IMR-90 (cell line): ENCODE data around the gene MAP2K6. TPM values are rescaled to one million over a fixed set of nuclear protein-coding genes. Genes with fewer than 3 reads are reported as not detected.

ENCODE experiments used
- ATAC-seq: fragments of 200-7000 bp; cut with Tn5 transposase; 2 replicates; pipeline ENCODE4 v1.9.1; 2020; ENCODE audit warnings: low read depth, mild to moderate bottlenecking, moderate library complexity
- BruUV-seq: library from RNA; stranded (reverse); fragments of 400-500 nt; replicated peaks from 2 replicates; lab custom pipeline; 2021; lab: Mats Ljungman, UMichigan
- CTCF ChIA-PET: fragments of 300-600 bp; formaldehyde crosslinking; extraction: SDS; loops from one replicate; lab custom pipeline; 2021; ENCODE audit warnings: antibody characterized with exemption; lab: Yijun Ruan, JAX
- POLR2A ChIA-PET: fragments of 300-600 bp; sonication (Branson Sonifier 250); formaldehyde crosslinking; loops from one replicate; lab custom pipeline; 2022; ENCODE audit warnings: antibody characterized with exemption; ENCODE audit not compliant: unreplicated experiment; lab: Charles Lee
- DNase-seq: peaks from one replicate; pipeline ENCODE4 v3.0.0; 2013
- H2AFZ ChIP-seq: replicated peaks from 2 replicates; pipeline ENCODE3; 2013; ENCODE audit warnings: low read length, mild to moderate bottlenecking; ENCODE audit not compliant: poor library complexity
- H2AK5ac ChIP-seq: 2 replicates; pipeline ENCODE4 v1.6.1; 2013; ENCODE audit warnings: low read depth, low read length, inconsistent platforms
- H2AK9ac ChIP-seq: replicated peaks from 2 replicates; pipeline ENCODE3; 2013; ENCODE audit warnings: mild to moderate bottlenecking, low read depth, low read length, moderate library complexity; ENCODE audit not compliant: poor library complexity
- H2BK120ac ChIP-seq: 2 replicates; pipeline ENCODE4 v1.6.1; 2013; ENCODE audit warnings: low read depth, low read length, inconsistent platforms
- H2BK15ac ChIP-seq: 3 replicates; pipeline ENCODE4 v1.6.1; 2013; ENCODE audit warnings: low read depth, low read length, inconsistent platforms
- H2BK20ac ChIP-seq: 2 replicates; pipeline ENCODE4 v1.6.1; 2013; ENCODE audit warnings: low read depth, mild to moderate bottlenecking, inconsistent platforms, low read length, moderate library complexity
- H2BK5ac ChIP-seq: 2 replicates; pipeline ENCODE4 v1.6.1; 2013; ENCODE audit warnings: mild to moderate bottlenecking, low read depth, low read length, inconsistent platforms; ENCODE audit not compliant: poor library complexity, severe bottlenecking
- H3K14ac ChIP-seq: replicated peaks from 2 replicates; pipeline ENCODE4 v1.6.1; 2013; ENCODE audit warnings: low read depth, low read length, inconsistent platforms
- H3K18ac ChIP-seq: 2 replicates; pipeline ENCODE4 v1.6.1; 2013; ENCODE audit warnings: low read depth, low read length, control low read depth
- H3K23ac ChIP-seq: 2 replicates; pipeline ENCODE4 v1.6.1; 2013; ENCODE audit warnings: low read depth, low read length, inconsistent platforms
- H3K27ac ChIP-seq: 2 replicates; pipeline ENCODE4 v1.5.1; 2013; ENCODE audit warnings: mild to moderate bottlenecking, control low read depth, low read length; ENCODE audit not compliant: insufficient read depth
- H3K27me3 ChIP-seq: 2 replicates; pipeline ENCODE4 v1.6.1; 2013; ENCODE audit warnings: low read length; ENCODE audit not compliant: control insufficient read depth, insufficient read depth
- H3K36me3 ChIP-seq: 2 replicates; pipeline ENCODE4 v1.6.1; 2013; ENCODE audit warnings: low read length, mixed read lengths; ENCODE audit not compliant: control insufficient read depth, insufficient read depth
- H3K4ac ChIP-seq: 2 replicates; pipeline ENCODE4 v1.6.1; 2013; ENCODE audit warnings: low read depth, low read length, inconsistent platforms
- H3K4me1 ChIP-seq: 2 replicates; pipeline ENCODE4 v1.6.1; 2013; ENCODE audit warnings: low read length, mixed read lengths; ENCODE audit not compliant: control insufficient read depth, insufficient read depth
- H3K4me2 ChIP-seq: 2 replicates; pipeline ENCODE4 v1.6.1; 2013; ENCODE audit warnings: low read depth, mild to moderate bottlenecking, control low read depth, low read length, moderate library complexity
- H3K4me3 ChIP-seq: 2 replicates; pipeline ENCODE4 v1.5.1; 2013; ENCODE audit warnings: low read depth, mild to moderate bottlenecking, control low read depth, low read length, moderate library complexity; ENCODE audit not compliant: insufficient read depth
- H3K56ac ChIP-seq: 2 replicates; pipeline ENCODE4 v1.6.1; 2013; ENCODE audit warnings: low read length, inconsistent platforms; ENCODE audit not compliant: insufficient read depth; ENCODE audit errors: extremely low read depth
- H3K79me1 ChIP-seq, 2 experiments: 2 replicates each; pipeline ENCODE4 v1.6.1; 2013; ENCODE audit warnings: low read length in 2 of 2, inconsistent platforms in 1 of 2, low read depth in 1 of 2
- H3K9ac ChIP-seq: 2 replicates; pipeline ENCODE4 v1.6.1; 2013; ENCODE audit warnings: low read depth, low read length, control low read depth
- H3K9me1 ChIP-seq: 2 replicates; pipeline ENCODE4 v1.6.1; 2013; ENCODE audit warnings: low read length, inconsistent platforms; ENCODE audit not compliant: insufficient read depth
- H3K9me3 ChIP-seq: 2 replicates; pipeline ENCODE4 v1.6.1; 2013; ENCODE audit warnings: low read length; ENCODE audit not compliant: control insufficient read depth, insufficient read depth
- H4K20me1 ChIP-seq: 2 replicates; pipeline ENCODE4 v1.6.1; 2013; ENCODE audit warnings: low read length, inconsistent platforms; ENCODE audit not compliant: insufficient read depth
- H4K5ac ChIP-seq: 2 replicates; pipeline ENCODE4 v1.6.1; 2013; ENCODE audit warnings: mild to moderate bottlenecking, low read depth, low read length, control low read depth
- H4K8ac ChIP-seq, 2 experiments: 2 replicates each; pipeline ENCODE4 v1.6.1; 2013; ENCODE audit warnings: low read depth in 2 of 2, low read length in 2 of 2, control low read depth in 1 of 2, inconsistent platforms in 1 of 2
- H4K91ac ChIP-seq: 2 replicates; pipeline ENCODE4 v1.6.1; 2013; ENCODE audit warnings: low read depth, low read length, inconsistent platforms; ENCODE audit not compliant: insufficient read depth
- CEBPB ChIP-seq: IDR thresholded peaks from 2 replicates; pipeline ENCODE4 v1.6.1; 2012; ENCODE audit warnings: low read depth, low read length, improper control_type of control experiment
- CHD1 ChIP-seq: IDR thresholded peaks from 2 replicates; pipeline ENCODE4 v1.6.1; 2012; ENCODE audit warnings: low read depth, low read length, improper control_type of control experiment
- FOS ChIP-seq: fragments of 150-350 bp; IDR thresholded peaks from 2 replicates; pipeline ENCODE4 v1.6.1; 2016; ENCODE audit warnings: low read depth, low read length
- MAFK ChIP-seq: IDR thresholded peaks from 2 replicates; pipeline ENCODE4 v1.6.1; 2012; ENCODE audit warnings: low read depth, low read length, improper control_type of control experiment
- MAZ ChIP-seq: IDR thresholded peaks from 2 replicates; pipeline ENCODE4 v1.6.1; 2012; ENCODE audit warnings: low read depth, mild to moderate bottlenecking, low read length, improper control_type of control experiment, moderate library complexity, borderline replicate concordance
- MXI1 ChIP-seq: IDR thresholded peaks from 2 replicates; pipeline ENCODE4 v1.6.1; 2012; ENCODE audit warnings: low read depth, mild to moderate bottlenecking, low read length, moderate library complexity, borderline replicate concordance
- NFE2L2 ChIP-seq: fragments of 150-350 bp; IDR thresholded peaks from 2 replicates; pipeline ENCODE4 v1.6.1; 2016; ENCODE audit warnings: low read depth, mild to moderate bottlenecking, low read length
- RAD21 ChIP-seq: IDR thresholded peaks from 2 replicates; pipeline ENCODE4 v1.6.1; 2012; ENCODE audit warnings: low read length, improper control_type of control experiment
- RCOR1 ChIP-seq: IDR thresholded peaks from 2 replicates; pipeline ENCODE4 v1.6.1; 2012; ENCODE audit warnings: mild to moderate bottlenecking, low read length, improper control_type of control experiment; ENCODE audit not compliant: insufficient replicate concordance
- RFX5 ChIP-seq: IDR thresholded peaks from 2 replicates; pipeline ENCODE4 v1.8.0; 2012; ENCODE audit warnings: low read depth, mild to moderate bottlenecking, low read length, moderate library complexity
- SMC3 ChIP-seq: fragments of 150-350 bp; IDR thresholded peaks from 2 replicates; pipeline ENCODE4 v1.6.1; 2016; ENCODE audit warnings: low read depth, mild to moderate bottlenecking, antibody characterized with exemption, low read length, moderate library complexity
- WGBS, 2 experiments: methylation state at CpG; one replicate each; pipeline versions ENCODE4 v1.1.5 to v1.1.7; 2013; ENCODE audit warnings: missing lambda C conversion rate in 2 of 2; ENCODE audit not compliant: insufficient read length in 1 of 2; ENCODE audit errors: extremely low coverage in 2 of 2; 5-methylcytosine and 5-hydroxymethylcytosine counted together
- dilution Hi-C: fragments of 300-500 bp; cut with HindIII; formaldehyde crosslinking; loops from one replicate; pipeline ENCODE4 v1.14.3; 2018; ENCODE audit warnings: low sequenced_read_pairs; ENCODE audit not compliant: unreplicated experiment
- in situ Hi-C: fragments of 300-500 bp; cut with MboI; formaldehyde crosslinking; loops from 3 replicates; pipeline ENCODE4 v1.14.3; 2019; ENCODE audit warnings: low sequenced_read_pairs, inconsistent platforms, mixed read lengths
- intact Hi-C: fragments of 100-400 bp; cut with micrococcal nuclease; formaldehyde crosslinking; loops from 2 replicates; pipeline ENCODE4 v1.10.0; 2022
- polyA plus RNA-seq, 3 experiments: library from polyadenylated mRNA; depleted of rRNA; stranded (reverse); fragments of >200 nt; gene quantifications; 2 replicates each; pipeline ENCODE4 v1.2.3, GENCODE V29; 2012; ENCODE audit warnings: low replicate concordance in 1 of 3
- total RNA-seq: library from RNA; depleted of rRNA; stranded (reverse); fragments of >200 nt; gene quantifications from 2 replicates; pipeline ENCODE4 v1.2.3, GENCODE V29; 2012
- TF ChIP-seq, protein P1 (sequence below): fragments of 150-350 bp; IDR thresholded peaks from 2 replicates; pipeline ENCODE4 v1.6.1; 2017; ENCODE audit warnings: mild to moderate bottlenecking, antibody characterized with exemption, low read length, low read depth
- TF ChIP-seq, protein P2 (sequence below): conservative IDR thresholded peaks from 2 replicates; pipeline ENCODE4 v1.5.1; 2012; ENCODE audit warnings: mild to moderate bottlenecking, low read depth, low read length, improper control_type of control experiment

The MAP2K6 gene
- total and polyA plus RNA-seq, 2 of the 4 experiments (the other 2 are of a cell fraction), result 2.4 to 5.7 TPM

DNA sequence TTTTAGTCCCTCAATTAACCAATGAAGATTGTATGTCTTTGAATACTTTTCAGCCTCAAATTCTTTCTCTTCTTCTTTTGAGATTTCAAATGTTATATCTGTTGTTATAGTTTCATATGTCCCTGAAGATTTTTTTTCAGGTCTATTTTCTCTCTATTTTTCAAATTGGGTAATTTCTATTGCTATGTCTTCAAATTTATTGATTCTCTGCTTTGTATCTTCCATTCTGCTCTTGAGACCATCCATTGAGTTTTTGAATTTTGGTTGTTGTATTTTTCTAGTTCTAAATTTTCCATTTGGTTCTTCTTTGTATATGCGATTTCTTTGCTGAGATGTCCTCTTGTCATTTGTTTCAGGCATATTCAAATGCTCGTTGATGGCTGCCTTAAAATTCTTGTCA, 26.7 kb downstream of the MAP2K6 start:
- POLR2A ChIA-PET, result no interaction called here
- H2AK9ac ChIP-seq, result no peak overlapping the region
- dilution Hi-C loops, result no loop called here

More for the DNA sequence above, 26.7 kb downstream of the MAP2K6 start:
- Histone ChIP-seq H2AK5ac (no peak overlapping the region), H4K5ac (no peak overlapping the region), H3K27ac (no peak overlapping the region), H4K20me1 (no peaks in the 10 kb centered on the region), H2BK5ac (no peak overlapping the region), H3K4ac (no peak overlapping the region), H3K9me3 (peaks cover 2% of the 10 kb centered on the region; the same call in 1 of the 2 replicates), H3K18ac (no peak overlapping the region), H4K91ac (no peak overlapping the region), H3K9me1 (no peaks in the 10 kb centered on the region), H2AFZ (no peak overlapping the region), H2BK20ac (no peak overlapping the region), H3K79me1 (no peaks in the 10 kb centered on the region), H3K36me3 (no peaks in the 10 kb centered on the region), H3K4me1 (no peaks in the 10 kb centered on the region), H3K56ac (no peak overlapping the region), H3K9ac (no peak overlapping the region), H3K14ac (no peak overlapping the region), H3K27me3 (no peaks in the 10 kb centered on the region), H4K8ac (no peak overlapping the region), H2BK120ac (no peak overlapping the region), H3K4me2 (no peak overlapping the region), H2BK15ac (no peak overlapping the region), H3K23ac (no peak overlapping the region), H3K4me3 (no peak overlapping the region)
- in situ Hi-C loops (no loop called here), intact Hi-C loops (no loop called here)
- TF ChIP-seq, protein P1, sequence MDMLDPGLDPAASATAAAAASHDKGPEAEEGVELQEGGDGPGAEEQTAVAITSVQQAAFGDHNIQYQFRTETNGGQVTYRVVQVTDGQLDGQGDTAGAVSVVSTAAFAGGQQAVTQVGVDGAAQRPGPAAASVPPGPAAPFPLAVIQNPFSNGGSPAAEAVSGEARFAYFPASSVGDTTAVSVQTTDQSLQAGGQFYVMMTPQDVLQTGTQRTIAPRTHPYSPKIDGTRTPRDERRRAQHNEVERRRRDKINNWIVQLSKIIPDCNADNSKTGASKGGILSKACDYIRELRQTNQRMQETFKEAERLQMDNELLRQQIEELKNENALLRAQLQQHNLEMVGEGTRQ, result no peak
- TF ChIP-seq CHD1 (no peak), CEBPB (no peak), MXI1 (no peak), MAFK (no peak), RAD21 (no peak), SMC3 (no peak), MAZ (no peak), NFE2L2 (no peak), FOS (no peak), RCOR1 (no peak), RFX5 (no peak)
- TF ChIP-seq, protein P2, sequence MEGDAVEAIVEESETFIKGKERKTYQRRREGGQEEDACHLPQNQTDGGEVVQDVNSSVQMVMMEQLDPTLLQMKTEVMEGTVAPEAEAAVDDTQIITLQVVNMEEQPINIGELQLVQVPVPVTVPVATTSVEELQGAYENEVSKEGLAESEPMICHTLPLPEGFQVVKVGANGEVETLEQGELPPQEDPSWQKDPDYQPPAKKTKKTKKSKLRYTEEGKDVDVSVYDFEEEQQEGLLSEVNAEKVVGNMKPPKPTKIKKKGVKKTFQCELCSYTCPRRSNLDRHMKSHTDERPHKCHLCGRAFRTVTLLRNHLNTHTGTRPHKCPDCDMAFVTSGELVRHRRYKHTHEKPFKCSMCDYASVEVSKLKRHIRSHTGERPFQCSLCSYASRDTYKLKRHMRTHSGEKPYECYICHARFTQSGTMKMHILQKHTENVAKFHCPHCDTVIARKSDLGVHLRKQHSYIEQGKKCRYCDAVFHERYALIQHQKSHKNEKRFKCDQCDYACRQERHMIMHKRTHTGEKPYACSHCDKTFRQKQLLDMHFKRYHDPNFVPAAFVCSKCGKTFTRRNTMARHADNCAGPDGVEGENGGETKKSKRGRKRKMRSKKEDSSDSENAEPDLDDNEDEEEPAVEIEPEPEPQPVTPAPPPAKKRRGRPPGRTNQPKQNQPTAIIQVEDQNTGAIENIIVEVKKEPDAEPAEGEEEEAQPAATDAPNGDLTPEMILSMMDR, result no peak
- no TSS peak for BruUV-seq
- CTCF ChIA-PET, result no interaction called here
- ATAC-seq (no peak), DNase-seq (no peak)
- WGBS, 2 experiments, result no CpG with 5 or more reads among the region's 2 CpGs
